H1 (cell line): ENCODE data around the gene NAV3. TPM values are rescaled to one million over a fixed set of nuclear protein-coding genes. Genes with fewer than 3 reads are reported as not detected.

Experiments
- CTCF ChIA-PET: fragments of 300-600 bp; sonication (Branson Sonifier 250); formaldehyde crosslinking; loops from one replicate; lab custom pipeline; 2021; ENCODE audit not compliant: partially characterized antibody; lab: Charles Lee
- POLR2A ChIA-PET: fragments of 300-600 bp; sonication (Branson Sonifier 250); formaldehyde crosslinking; loops from one replicate; lab custom pipeline; 2021; ENCODE audit warnings: inconsistent platforms; ENCODE audit not compliant: partially characterized antibody; lab: Charles Lee
- DNase-seq, 2 experiments: peaks; one replicate each; pipeline versions ENCODE4 v3.0.0 to v3.0.0-alpha.2; 2010 to 2022; ENCODE audit warnings: low spot score in 2 of 2, low read depth in 1 of 2, mixed read lengths in 1 of 2
- FAIRE-seq: peaks from 2 replicates; lab custom pipeline; 2011; peaks lifted over from hg19 to GRCh38; lab: Jason Lieb, UNC
- H2AFZ ChIP-seq: 2 replicates; pipeline ENCODE4 v1.8.1; 2012; ENCODE audit warnings: low read length, inconsistent platforms
- H2AK5ac ChIP-seq: 2 replicates; pipeline ENCODE4 v1.6.1; 2013; ENCODE audit warnings: low read depth, low read length
- H2BK120ac ChIP-seq: replicated peaks from 2 replicates; pipeline ENCODE3; 2013; ENCODE audit warnings: low read depth, low read length, inconsistent platforms
- H2BK12ac ChIP-seq: 2 replicates; pipeline ENCODE4 v1.6.1; 2013; ENCODE audit warnings: low read depth, low read length
- H2BK15ac ChIP-seq: 2 replicates; pipeline ENCODE4 v1.6.1; 2013; ENCODE audit warnings: low read length
- H2BK20ac ChIP-seq: 2 replicates; pipeline ENCODE4 v1.6.1; 2013; ENCODE audit warnings: low read length
- H2BK5ac ChIP-seq: 2 replicates; pipeline ENCODE4 v1.6.1; 2013; ENCODE audit warnings: low read depth, low read length
- H3K14ac ChIP-seq: 2 replicates; pipeline ENCODE4 v1.6.1; 2013; ENCODE audit warnings: inconsistent platforms; ENCODE audit not compliant: insufficient read length
- H3K18ac ChIP-seq: 2 replicates; pipeline ENCODE4 v1.6.1; 2013; ENCODE audit warnings: low read length; ENCODE audit errors: extremely low read depth
- H3K23ac ChIP-seq: 2 replicates; pipeline ENCODE4 v1.6.1; 2013; ENCODE audit warnings: inconsistent platforms; ENCODE audit not compliant: insufficient read length
- H3K23me2 ChIP-seq: 2 replicates; pipeline ENCODE4 v1.6.1; 2013; ENCODE audit warnings: low read depth, low read length
- H3K27ac ChIP-seq: 2 replicates; pipeline ENCODE4 v1.6.1; 2011; ENCODE audit warnings: low read depth, low read length, inconsistent platforms
- H3K27me3 ChIP-seq, 4 experiments: replicated peaks in 1 of 4; 1 replicate in 1 of 4; 2 replicates in 3 of 4; pipeline versions ENCODE4 v1.6.1 to v1.8.1; 2011 to 2013; ENCODE audit warnings: low read length in 3 of 4, mild to moderate bottlenecking in 3 of 4, inconsistent platforms in 2 of 4, mixed read lengths in 2 of 4, moderate library complexity in 1 of 4; ENCODE audit not compliant: control insufficient read depth in 3 of 4, insufficient read depth in 3 of 4; ENCODE audit errors: extremely low read depth in 1 of 4
- H3K36me3 ChIP-seq, 4 experiments: 2 replicates each; pipeline versions ENCODE4 v1.6.1 to v1.8.1; 2011 to 2013; ENCODE audit warnings: mild to moderate bottlenecking in 4 of 4, low read length in 3 of 4, moderate library complexity in 2 of 4, control low read depth in 1 of 4, inconsistent platforms in 1 of 4; ENCODE audit not compliant: insufficient read depth in 4 of 4, control insufficient read depth in 2 of 4
- H3K4ac ChIP-seq: replicated peaks from 2 replicates; pipeline ENCODE3; 2013; ENCODE audit warnings: low read length, low read depth, mixed read lengths, inconsistent platforms; ENCODE audit not compliant: insufficient read length
- H3K4me1 ChIP-seq, 4 experiments: replicated peaks in 1 of 4; 1 replicate in 1 of 4; 2 replicates in 3 of 4; pipeline versions ENCODE4 v1.6.1 to v1.8.1; 2011 to 2013; ENCODE audit warnings: low read length in 3 of 4, inconsistent platforms in 2 of 4, mixed read lengths in 1 of 4; ENCODE audit not compliant: insufficient read depth in 4 of 4, control insufficient read depth in 3 of 4
- H3K4me2 ChIP-seq, 2 experiments: 2 replicates each; pipeline versions ENCODE4 v1.6.1 to v1.8.1; 2011 to 2013; ENCODE audit warnings: low read depth in 2 of 2, low read length in 2 of 2, control low read depth in 1 of 2, inconsistent platforms in 1 of 2, mild to moderate bottlenecking in 1 of 2; ENCODE audit not compliant: insufficient read depth in 1 of 2
- H3K4me3 ChIP-seq, 4 experiments: fragments of 200-600, 300-600 bp in 1 of 4; sonication (generic), shearing (Covaris generic), sonication (Bioruptor Twin) in 1 of 4; 2 replicates each; pipeline versions ENCODE4 v1.5.1 to v1.8.1; 2011 to 2016; ENCODE audit warnings: low read length in 4 of 4, low read depth in 3 of 4, control low read depth in 2 of 4, inconsistent platforms in 2 of 4, mild to moderate bottlenecking in 2 of 4, mixed read lengths in 1 of 4, moderate library complexity in 1 of 4; ENCODE audit not compliant: insufficient read depth in 2 of 4; ENCODE audit errors: extremely low read depth in 1 of 4
- H3K56ac ChIP-seq: replicated peaks from 2 replicates; pipeline ENCODE3; 2013; ENCODE audit warnings: low read depth, mild to moderate bottlenecking, mixed read lengths, low read length, inconsistent platforms; ENCODE audit not compliant: insufficient read length
- H3K79me1 ChIP-seq: 2 replicates; pipeline ENCODE4 v1.6.1; 2013; ENCODE audit warnings: low read depth, low read length, control low read depth
- H3K79me2 ChIP-seq, 2 experiments: 2 replicates each; pipeline versions ENCODE4 v1.6.1 to v1.8.1; 2012 to 2013; ENCODE audit warnings: low read length in 2 of 2, mild to moderate bottlenecking in 2 of 2, inconsistent platforms in 1 of 2; ENCODE audit not compliant: insufficient read depth in 2 of 2, control insufficient read depth in 1 of 2
- H3K9ac ChIP-seq, 4 experiments: replicated peaks in 1 of 4; 1 replicate in 1 of 4; 2 replicates in 3 of 4; pipeline versions ENCODE4 v1.6.1 to v1.8.1; 2011 to 2013; ENCODE audit warnings: low read depth in 3 of 4, low read length in 3 of 4, control low read depth in 2 of 4, mild to moderate bottlenecking in 2 of 4, moderate library complexity in 2 of 4, inconsistent platforms in 1 of 4; ENCODE audit errors: extremely low read depth in 1 of 4
- H3K9me3 ChIP-seq, 2 experiments: 2 replicates each; pipeline versions ENCODE4 v1.6.1 to v1.8.1; 2012 to 2013; ENCODE audit warnings: mild to moderate bottlenecking in 2 of 2, moderate library complexity in 2 of 2, control low read depth in 1 of 2, inconsistent platforms in 1 of 2, low read depth in 1 of 2, low read length in 1 of 2, mixed read lengths in 1 of 2; ENCODE audit not compliant: insufficient read depth in 2 of 2
- H4K20me1 ChIP-seq, 2 experiments: replicated peaks in 1 of 2; 2 replicates each; pipeline versions ENCODE3 to v1.8.1; 2011 to 2013; ENCODE audit warnings: inconsistent platforms in 2 of 2, low read length in 2 of 2, mild to moderate bottlenecking in 1 of 2; ENCODE audit not compliant: insufficient read depth in 2 of 2, control insufficient read depth in 1 of 2
- H4K5ac ChIP-seq: 2 replicates; pipeline ENCODE4 v1.6.1; 2013; ENCODE audit warnings: low read length, low read depth, mixed read lengths, inconsistent platforms; ENCODE audit not compliant: insufficient read length
- H4K8ac ChIP-seq: 2 replicates; pipeline ENCODE4 v1.8.0; 2013; ENCODE audit warnings: mild to moderate bottlenecking, moderate library complexity, low read length, inconsistent platforms; ENCODE audit not compliant: insufficient read depth; ENCODE audit errors: extremely low read depth
- H4K91ac ChIP-seq: replicated peaks from 2 replicates; pipeline ENCODE3; 2013; ENCODE audit warnings: low read length, mixed read lengths, inconsistent platforms; ENCODE audit not compliant: insufficient read length
- ASH2L ChIP-seq: fragments of 200-600, 300-600 bp; sonication (generic); IDR thresholded peaks from one replicate; pipeline ENCODE4 v1.7.1; 2017; ENCODE audit warnings: low read length
- BCL11A ChIP-seq, 2 experiments: IDR thresholded peaks; one replicate each; pipeline ENCODE4 v1.6.1; 2011; ENCODE audit warnings: low read depth in 2 of 2, low read length in 2 of 2, mild to moderate bottlenecking in 2 of 2
- CEBPB ChIP-seq: IDR thresholded peaks from 2 replicates; pipeline ENCODE4 v1.6.1; 2012; ENCODE audit warnings: low read depth, low read length
- CHD2 ChIP-seq: IDR thresholded peaks from 2 replicates; pipeline ENCODE4 v1.6.1; 2012; ENCODE audit warnings: low read length, improper control_type of control experiment
- EZH2 ChIP-seq: fragments of 200-600 bp; sonication (generic); IDR thresholded peaks from 2 replicates; pipeline ENCODE4 v1.7.1; 2012; ENCODE audit warnings: low read depth, mild to moderate bottlenecking, moderate library complexity, low read length, inconsistent platforms; ENCODE audit not compliant: severe bottlenecking
- KDM1A ChIP-seq: fragments of 200-600, 300-600 bp; sonication (generic); IDR thresholded peaks from 2 replicates; pipeline ENCODE4 v1.7.1; 2016; ENCODE audit warnings: mild to moderate bottlenecking, low read length, borderline replicate concordance
- POLR2AphosphoS5 ChIP-seq: IDR thresholded peaks from 2 replicates; pipeline ENCODE4 v1.6.1; 2011; ENCODE audit warnings: low read depth, low read length
- RXRA ChIP-seq: IDR thresholded peaks from 2 replicates; pipeline ENCODE4 v1.6.1; 2011; ENCODE audit warnings: low read depth, mild to moderate bottlenecking, low read length, moderate library complexity; ENCODE audit not compliant: insufficient read depth
- TAF1 ChIP-seq: IDR thresholded peaks from 2 replicates; pipeline ENCODE4 v1.6.1; 2011; ENCODE audit warnings: mild to moderate bottlenecking, low read depth, low read length
- TBP ChIP-seq: IDR thresholded peaks from 2 replicates; pipeline ENCODE4 v1.6.1; 2011; ENCODE audit warnings: low read depth, low read length, improper control_type of control experiment
- WGBS, 2 experiments: shearing (Covaris generic) in 1 of 2; methylation state at CpG; one replicate each; pipeline versions ENCODE4 v1.1.6 to v1.1.7; 2013 to 2015; ENCODE audit warnings: low lambda C conversion rate in 2 of 2, mixed read lengths in 2 of 2, inconsistent platforms in 1 of 2, low coverage in 1 of 2, missing lambda C conversion rate in 1 of 2; ENCODE audit not compliant: insufficient replicate concordance in 2 of 2, insufficient coverage in 1 of 2, insufficient read length in 1 of 2; ENCODE audit errors: extremely low coverage in 1 of 2, missing lambda C conversion rate in 1 of 2; 5-methylcytosine and 5-hydroxymethylcytosine counted together
- polyA plus RNA-seq, 7 experiments: library from polyadenylated mRNA; depleted of rRNA in 3 of 7; stranded (reverse) in 5 of 7; unstranded in 2 of 7; fragments of >200 nt in 5 of 7; fragments of 200-250 nt in 2 of 7; gene quantifications; 1 replicate in 5 of 7; 2 replicates in 1 of 7; 4 replicates in 1 of 7; pipeline versions ENCODE4 v1.2.1 to v1.2.3, GENCODE V29; 2011 to 2013; ENCODE audit warnings: missing spikeins in 2 of 7, mixed read lengths in 2 of 7
- total RNA-seq: library from RNA; stranded (reverse); fragmentation: NEBNext Ultra II Directional; extraction: Animal tissue kit (Norgen Biotek cat#: 25700); gene quantifications from 2 replicates; pipeline ENCODE4 v1.2.1, GENCODE V29; 2021
- TF ChIP-seq, protein P1 (sequence below), 3 experiments: IDR thresholded peaks; 1 replicate in 2 of 3; 2 replicates in 1 of 3; pipeline versions ENCODE4 v1.5.1 to v1.6.1; 2011; ENCODE audit warnings: low read length in 3 of 3, mild to moderate bottlenecking in 3 of 3, inconsistent platforms in 2 of 3, low read depth in 1 of 3, moderate library complexity in 1 of 3; ENCODE audit not compliant: insufficient read depth in 1 of 3; ENCODE audit errors: control extremely low read depth in 1 of 3

NAV3 gene
- total and polyA plus RNA-seq, 2 of the 8 experiments (the other 6 are each of a cell fraction or from before 2014, with no cell fraction given) = 0.47 to 5.0 TPM

DNA sequence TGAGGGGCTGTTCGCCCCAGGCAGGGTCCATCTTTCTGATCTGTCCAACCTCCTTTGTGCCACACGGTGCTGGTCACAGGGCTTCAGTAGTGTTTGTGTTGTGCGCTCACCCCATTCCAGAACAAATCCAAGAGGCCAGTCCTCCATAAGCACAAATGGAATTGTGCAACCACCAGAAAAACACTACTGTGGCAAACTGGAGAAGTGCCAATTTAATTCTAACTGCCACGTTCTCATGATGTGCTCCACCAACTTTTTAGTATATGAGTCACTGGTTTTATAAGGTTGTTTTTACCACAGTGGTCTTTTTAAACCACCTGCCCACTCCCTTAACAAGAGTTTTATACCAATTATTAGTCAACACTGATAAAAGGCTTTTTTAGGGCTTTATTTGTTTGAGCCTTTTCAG lies 380.2 kb downstream of the NAV3 start:
- Histone ChIP-seq H2BK5ac (no peak overlapping the region), H3K36me3 (no peaks in the 10 kb centered on the region), H3K27ac (no peak overlapping the region), H3K79me2 (no peaks in the 10 kb centered on the region), H3K4me3 (no peak overlapping the region), H4K5ac (no peak overlapping the region), H3K14ac (no peak overlapping the region), H3K9ac (no peak overlapping the region), H3K4me2 (no peak overlapping the region), H2BK12ac (no peak overlapping the region), H3K4me1 (peaks cover 0 to 5% (median 1%) of the 10 kb centered on the region in 4 experiments; a peak in 4 of 7 replicates), H2BK15ac (no peak overlapping the region), H3K23me2 (no peaks in the 10 kb centered on the region; the same call in 1 of the 2 replicates), H3K4ac (no peak overlapping the region), H3K27me3 (no peaks in the 10 kb centered on the region), H4K20me1 (no peaks in the 10 kb centered on the region), H3K18ac (no peak overlapping the region), H2AK5ac (no peak overlapping the region), H2BK120ac (no peak overlapping the region), H3K9me3 (no peaks in the 10 kb centered on the region), H3K23ac (no peak overlapping the region), H2BK20ac (no peak overlapping the region), H4K8ac (no peak overlapping the region), H2AFZ (no peak overlapping the region; the same call in 1 of the 2 replicates), H3K79me1 (no peaks in the 10 kb centered on the region), H3K56ac (no peak overlapping the region), H4K91ac (no peak overlapping the region)
- 95% methylated on average over 4 of the region's 4 CpGs; no CpG with 5 or more reads in 1 of the 2 experiments for WGBS, 2 experiments
- no peak for FAIRE-seq
- ChIA-PET POLR2A (no interaction called here), CTCF (interaction anchor here (1.8 kb wide), 1 partner anchor 13 kb away, joined by 4 read pairs; no protein-coding TSS in a partner anchor)
- DNase-seq = no peak
- TF ChIP-seq EZH2 = no peak
- no peak for TF ChIP-seq POLR2AphosphoS5
- no peak for TF ChIP-seq KDM1A
- TF ChIP-seq TBP = no peak
- TF ChIP-seq, protein P1, sequence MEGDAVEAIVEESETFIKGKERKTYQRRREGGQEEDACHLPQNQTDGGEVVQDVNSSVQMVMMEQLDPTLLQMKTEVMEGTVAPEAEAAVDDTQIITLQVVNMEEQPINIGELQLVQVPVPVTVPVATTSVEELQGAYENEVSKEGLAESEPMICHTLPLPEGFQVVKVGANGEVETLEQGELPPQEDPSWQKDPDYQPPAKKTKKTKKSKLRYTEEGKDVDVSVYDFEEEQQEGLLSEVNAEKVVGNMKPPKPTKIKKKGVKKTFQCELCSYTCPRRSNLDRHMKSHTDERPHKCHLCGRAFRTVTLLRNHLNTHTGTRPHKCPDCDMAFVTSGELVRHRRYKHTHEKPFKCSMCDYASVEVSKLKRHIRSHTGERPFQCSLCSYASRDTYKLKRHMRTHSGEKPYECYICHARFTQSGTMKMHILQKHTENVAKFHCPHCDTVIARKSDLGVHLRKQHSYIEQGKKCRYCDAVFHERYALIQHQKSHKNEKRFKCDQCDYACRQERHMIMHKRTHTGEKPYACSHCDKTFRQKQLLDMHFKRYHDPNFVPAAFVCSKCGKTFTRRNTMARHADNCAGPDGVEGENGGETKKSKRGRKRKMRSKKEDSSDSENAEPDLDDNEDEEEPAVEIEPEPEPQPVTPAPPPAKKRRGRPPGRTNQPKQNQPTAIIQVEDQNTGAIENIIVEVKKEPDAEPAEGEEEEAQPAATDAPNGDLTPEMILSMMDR (IDR thresholded peaks at IDR 0.05; ENCODE audit: control extremely low read depth in 1 of 3, insufficient read depth in 1 of 3, low read depth in 1 of 3, low read length in 3 of 3) = no peak
- TF ChIP-seq ASH2L = no peak
- TF ChIP-seq TAF1 = no peak
- TF ChIP-seq CEBPB = no peak
- no peak for TF ChIP-seq BCL11A (IDR thresholded peaks at IDR 0.05; ENCODE audit: low read depth in 2 of 2, low read length in 2 of 2)
- TF ChIP-seq RXRA = no peak
- no peak for TF ChIP-seq CHD2
